Measurements from ENCODE around the gene CCDC154.

The CCDC154 gene

DNA sequence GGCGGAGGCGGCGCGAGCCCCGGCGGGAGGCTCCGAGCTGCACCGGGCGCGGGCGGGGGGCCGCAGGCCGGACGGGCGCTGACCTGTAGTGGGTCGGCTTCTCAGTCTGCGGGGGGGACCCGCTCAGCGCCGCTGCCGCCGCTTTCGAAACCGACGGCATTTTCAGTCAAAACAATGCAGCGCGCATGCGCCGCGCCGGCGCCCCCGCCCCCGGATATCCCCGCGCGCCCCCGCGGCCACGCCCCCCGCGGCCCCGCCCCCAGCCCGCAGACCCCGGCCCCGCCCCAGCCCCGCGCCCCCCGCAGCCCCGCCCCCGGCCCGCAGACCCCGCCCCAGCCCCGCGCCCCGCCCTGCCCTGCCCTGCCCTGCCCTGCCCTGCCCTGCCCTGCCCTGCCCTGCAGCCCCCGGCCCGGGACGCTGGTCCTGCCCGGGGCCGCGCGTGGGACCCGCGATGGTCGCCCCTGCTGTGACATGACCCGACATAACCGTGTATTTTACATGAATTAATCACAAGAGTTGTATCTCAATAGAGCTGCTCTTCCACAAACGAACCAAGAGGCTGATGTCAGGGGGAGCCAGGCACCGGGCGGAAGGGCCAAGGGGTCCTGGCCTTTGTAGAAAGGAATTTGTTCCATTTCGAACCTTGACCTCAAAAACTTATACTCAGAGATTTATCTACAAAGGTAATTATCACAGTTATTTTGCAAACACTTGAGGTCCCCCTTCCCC is 29.7 kb downstream of the CCDC154 start, which contains the start of gene UNKL:
TSS of gene UNKL (minus strand) at position 173 of the 729 bp plus-strand sequence. CDS start at position 160, 13 bp downstream.
- Histone ChIP-seq H3K36me3 (ENCODE audit: control insufficient read depth in 2 of 2, insufficient read depth in 1 of 2, low read length in 2 of 2) (peaks cover 0 to 12% of the 10 kb centered on the region in 2 experiments; a peak in 2 of 3 replicates), H3K4me3 (ENCODE audit: low read depth, low read length) (peak within 1 kb of the TSS; percentile 91), H3K9me3 (ENCODE audit: control insufficient read depth, insufficient read depth, low read depth, low read length) (no peaks in the 10 kb centered on the region), H3K27ac (ENCODE audit: extremely low read depth, low read depth, low read length) (peak within 1 kb of the TSS; percentile 70; the same call in 1 of the 2 replicates), H3K4me1 (ENCODE audit: control insufficient read depth, insufficient read depth, low read length) (peaks cover 4% of the 10 kb centered on the region)
- TF ChIP-seq ZNF585B (tag by site-specific recombination; IDR thresholded peaks at IDR 0.05) (no peak), ZNF366 (tag by site-specific recombination; conservative IDR thresholded peaks at IDR 0.05) (no peak), ZNF302 (tag by site-specific recombination; IDR thresholded peaks at IDR 0.05; ENCODE audit: low read depth) (no peak), ZNF341 (tag by site-specific recombination; IDR thresholded peaks at IDR 0.05; ENCODE audit: low read depth) (peak; percentile 84), ZNF140 (tag by site-specific recombination; IDR thresholded peaks at IDR 0.05) (no peak), ZNF214 (tag by site-specific recombination; IDR thresholded peaks at IDR 0.05; ENCODE audit: borderline replicate concordance) (no peak), ZNF335 (tag by site-specific recombination; conservative IDR thresholded peaks at IDR 0.05) (peak; percentile 23; the same call in 1 of the 2 replicates), ZNF626 (tag by site-specific recombination; IDR thresholded peaks at IDR 0.05) (no peak), GLIS1 (tag by site-specific recombination; IDR thresholded peaks at IDR 0.05) (no peak), ZBTB20 (tag by site-specific recombination; IDR thresholded peaks at IDR 0.05) (peak; percentile 29; the same call in 1 of the 2 replicates), ZNF791 (tag by site-specific recombination; IDR thresholded peaks at IDR 0.05) (no peak)
- POLR2A ChIA-PET = no interaction called here
- CTCF ChIA-PET = interaction anchor here (0.6 to 1.5 kb wide), 2 partner anchors 51 to 87 kb away, joined by 4 read pairs; no protein-coding TSS in a partner anchor

- peak overlapping the region; percentile 70; the same call in 1 of the 2 replicates for H3K27ac ChIP-seq (ENCODE audit: extremely low read depth, low read depth, low read length)
- ChIA-PET POLR2A (no interaction called here), CTCF (interaction anchor here (0.6 to 1.5 kb wide), 2 partner anchors 50 to 88 kb away, joined by 4 read pairs; no protein-coding TSS in a partner anchor)
- H3K36me3 ChIP-seq (ENCODE audit: control insufficient read depth in 2 of 2, insufficient read depth in 1 of 2, low read length in 2 of 2) = peaks cover 0 to 12% of the 10 kb centered on the region in 2 experiments; a peak in 2 of 3 replicates
- H3K9me3 ChIP-seq (ENCODE audit: control insufficient read depth, insufficient read depth, low read depth, low read length) = no peaks in the 10 kb centered on the region
- H3K4me3 ChIP-seq (ENCODE audit: low read depth, low read length) = peak overlapping the region; percentile 91
- peaks cover 3% of the 10 kb centered on the region; the same call in 1 of the 2 replicates for H3K4me1 ChIP-seq (ENCODE audit: control insufficient read depth, insufficient read depth, low read length)
- TF ChIP-seq TSHZ1 (tag by site-specific recombination; IDR thresholded peaks at IDR 0.05; ENCODE audit: borderline replicate concordance) (no peak), ZNF610 (tag by site-specific recombination; IDR thresholded peaks at IDR 0.05; ENCODE audit: borderline replicate concordance) (0 out of 2 replicates have a peak, but pooled peaks have one; percentile 23), ZNF214 (tag by site-specific recombination; IDR thresholded peaks at IDR 0.05; ENCODE audit: borderline replicate concordance) (no peak), ZNF416 (tag by site-specific recombination; IDR thresholded peaks at IDR 0.05) (no peak), ZBTB49 (tag by site-specific recombination; IDR thresholded peaks at IDR 0.05; ENCODE audit: low read depth) (no peak), ZNF521 (tag by site-specific recombination; IDR thresholded peaks at IDR 0.05) (no peak), ZNF629 (tag by site-specific recombination; IDR thresholded peaks at IDR 0.05) (0 out of 2 replicates have a peak, but pooled peaks have one; percentile 16), TRIM28 (IDR thresholded peaks at IDR 0.05; ENCODE audit: borderline replicate concordance, low read length) (no peak), ZNF843 (tag by site-specific recombination; IDR thresholded peaks at IDR 0.05) (no peak), KLF17 (tag by site-specific recombination; IDR thresholded peaks at IDR 0.05) (peak; percentile 27; the same call in 1 of the 2 replicates), ZNF548 (tag by site-specific recombination; IDR thresholded peaks at IDR 0.05) (no peak), ZNF426 (tag by site-specific recombination; IDR thresholded peaks at IDR 0.05) (no peak), RBAK (tag by site-specific recombination; IDR thresholded peaks at IDR 0.05) (no peak)
- TF ChIP-seq, protein P1, sequence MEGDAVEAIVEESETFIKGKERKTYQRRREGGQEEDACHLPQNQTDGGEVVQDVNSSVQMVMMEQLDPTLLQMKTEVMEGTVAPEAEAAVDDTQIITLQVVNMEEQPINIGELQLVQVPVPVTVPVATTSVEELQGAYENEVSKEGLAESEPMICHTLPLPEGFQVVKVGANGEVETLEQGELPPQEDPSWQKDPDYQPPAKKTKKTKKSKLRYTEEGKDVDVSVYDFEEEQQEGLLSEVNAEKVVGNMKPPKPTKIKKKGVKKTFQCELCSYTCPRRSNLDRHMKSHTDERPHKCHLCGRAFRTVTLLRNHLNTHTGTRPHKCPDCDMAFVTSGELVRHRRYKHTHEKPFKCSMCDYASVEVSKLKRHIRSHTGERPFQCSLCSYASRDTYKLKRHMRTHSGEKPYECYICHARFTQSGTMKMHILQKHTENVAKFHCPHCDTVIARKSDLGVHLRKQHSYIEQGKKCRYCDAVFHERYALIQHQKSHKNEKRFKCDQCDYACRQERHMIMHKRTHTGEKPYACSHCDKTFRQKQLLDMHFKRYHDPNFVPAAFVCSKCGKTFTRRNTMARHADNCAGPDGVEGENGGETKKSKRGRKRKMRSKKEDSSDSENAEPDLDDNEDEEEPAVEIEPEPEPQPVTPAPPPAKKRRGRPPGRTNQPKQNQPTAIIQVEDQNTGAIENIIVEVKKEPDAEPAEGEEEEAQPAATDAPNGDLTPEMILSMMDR (tag by site-specific recombination; IDR thresholded peaks at IDR 0.05) = peak; percentile 87
These were observed 30.4 kb downstream of the CCDC154 start for GRCh38 chr16:1413684-1414531.

All from HEK293 (cell line).